Fibroblast of villous mesenchyme (primary cell): Measurements from ENCODE around the gene TSEN15. TPM values are rescaled to one million over a fixed set of nuclear protein-coding genes. Genes with fewer than 3 reads are reported as not detected.
A peak's percentile ranks its signal among the peaks of the same experiment; 100 is the strongest.

ENCODE experiments used
- DNase-seq: peaks from one replicate; pipeline ENCODE4 v3.0.0-alpha.2; 2010; ENCODE audit warnings: low read depth
- H3K4me3 ChIP-seq: 2 replicates; pipeline ENCODE4 v1.5.1; 2011; ENCODE audit warnings: low read depth, mild to moderate bottlenecking, low read length
- total RNA-seq: library from RNA; depleted of rRNA; stranded (reverse); fragments of >200 nt; gene quantifications from 2 replicates; pipeline ENCODE4 v1.2.3, GENCODE V29; 2012
- TF ChIP-seq, protein P1 (sequence below): IDR thresholded peaks from 2 replicates; pipeline ENCODE4 v1.5.1; 2012; ENCODE audit warnings: low read depth, mild to moderate bottlenecking, low read length; ENCODE audit not compliant: insufficient read depth

The TSEN15 gene
- total RNA-seq, 1 donor, result 53.5 TPM

DNA sequence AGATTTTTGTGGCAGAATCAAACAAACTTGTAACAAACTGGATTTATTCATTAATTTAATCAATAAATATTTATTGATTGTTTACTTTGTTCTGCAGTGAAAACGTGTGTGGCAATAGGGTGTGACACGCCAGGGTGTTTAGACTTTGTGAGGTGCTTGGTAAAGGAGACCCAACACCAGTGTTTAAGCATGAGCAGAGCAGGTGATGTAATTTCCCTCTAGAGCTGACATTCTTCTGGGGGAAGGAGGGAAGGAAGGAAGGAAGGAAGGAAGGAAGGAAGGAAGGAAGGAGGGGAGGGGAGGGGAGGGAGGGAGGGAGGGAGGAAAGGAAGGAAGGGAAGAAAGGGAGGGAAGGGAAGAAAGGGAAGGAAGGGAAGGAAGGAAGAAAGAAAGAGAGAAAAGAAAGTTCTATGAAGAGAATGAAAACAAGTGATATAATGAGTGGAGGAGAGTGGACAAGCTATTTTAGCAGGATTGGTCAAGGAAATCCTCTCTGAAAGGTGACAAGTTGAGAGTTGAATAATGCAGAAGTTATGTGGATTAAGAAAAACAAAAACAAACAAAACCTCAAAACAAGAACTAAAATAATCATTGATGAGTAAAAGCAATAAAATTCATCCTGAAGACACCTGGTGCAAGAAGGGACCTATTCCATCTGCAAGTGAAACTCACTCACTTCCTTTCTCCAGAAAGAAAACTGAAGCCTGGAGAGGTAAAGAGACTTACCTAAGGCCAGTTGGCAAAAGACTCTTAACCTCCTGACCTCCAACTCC is 60.8 kb downstream of the TSEN15 start:
- H3K4me3 ChIP-seq, result no peak overlapping the region
- TF ChIP-seq, protein P1, sequence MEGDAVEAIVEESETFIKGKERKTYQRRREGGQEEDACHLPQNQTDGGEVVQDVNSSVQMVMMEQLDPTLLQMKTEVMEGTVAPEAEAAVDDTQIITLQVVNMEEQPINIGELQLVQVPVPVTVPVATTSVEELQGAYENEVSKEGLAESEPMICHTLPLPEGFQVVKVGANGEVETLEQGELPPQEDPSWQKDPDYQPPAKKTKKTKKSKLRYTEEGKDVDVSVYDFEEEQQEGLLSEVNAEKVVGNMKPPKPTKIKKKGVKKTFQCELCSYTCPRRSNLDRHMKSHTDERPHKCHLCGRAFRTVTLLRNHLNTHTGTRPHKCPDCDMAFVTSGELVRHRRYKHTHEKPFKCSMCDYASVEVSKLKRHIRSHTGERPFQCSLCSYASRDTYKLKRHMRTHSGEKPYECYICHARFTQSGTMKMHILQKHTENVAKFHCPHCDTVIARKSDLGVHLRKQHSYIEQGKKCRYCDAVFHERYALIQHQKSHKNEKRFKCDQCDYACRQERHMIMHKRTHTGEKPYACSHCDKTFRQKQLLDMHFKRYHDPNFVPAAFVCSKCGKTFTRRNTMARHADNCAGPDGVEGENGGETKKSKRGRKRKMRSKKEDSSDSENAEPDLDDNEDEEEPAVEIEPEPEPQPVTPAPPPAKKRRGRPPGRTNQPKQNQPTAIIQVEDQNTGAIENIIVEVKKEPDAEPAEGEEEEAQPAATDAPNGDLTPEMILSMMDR, result no peak
- no peak for DNase-seq

- DNase-seq, result peak; percentile 49
- no peak overlapping the region for H3K4me3 ChIP-seq
- TF ChIP-seq, protein P1, result no peak
These were observed 61.7 kb downstream of the TSEN15 start for GRCh38 chr1:184113251-184113650.

DNA sequence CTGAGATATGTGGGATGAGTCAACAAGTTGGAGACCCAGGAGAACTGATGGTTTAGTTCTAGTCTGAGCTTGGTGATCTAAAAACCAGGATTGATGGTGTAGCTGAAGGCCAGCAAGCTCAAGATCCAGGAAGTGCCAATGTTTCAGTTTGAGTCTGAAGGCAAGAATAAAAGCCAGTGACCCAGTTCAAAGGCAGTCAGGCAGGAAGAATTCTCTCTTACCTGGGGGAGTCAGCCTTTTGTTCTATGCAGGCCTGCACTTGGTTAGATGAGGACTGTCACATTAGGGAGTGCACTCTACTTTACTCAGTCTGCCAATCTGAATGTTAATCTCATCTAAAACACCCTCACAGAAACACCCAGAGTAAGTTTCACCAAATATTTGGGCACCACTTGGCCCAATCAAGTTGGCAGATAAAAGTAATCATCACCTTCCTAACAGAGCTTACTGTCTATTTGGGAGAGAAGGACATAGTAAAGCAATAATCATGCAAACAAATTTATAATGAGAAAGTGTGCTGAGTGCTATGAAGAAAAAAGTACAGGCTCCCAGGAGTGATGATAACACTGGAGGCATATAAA is 63.4 kb downstream of the TSEN15 start:
- DNase-seq, result no peak
- TF ChIP-seq, protein P1, result no peak
- no peak overlapping the region for H3K4me3 ChIP-seq

GRCh38 chr1:184116287-184116686 is 64.8 kb downstream of the TSEN15 start:
- TF ChIP-seq, protein P1, result no peak
- no peak overlapping the region for H3K4me3 ChIP-seq
- no peak for DNase-seq

GRCh38 chr1:184118046-184118445 is 66.5 kb downstream of the TSEN15 start:
- peak; percentile 96 for DNase-seq
- H3K4me3 ChIP-seq, result no peak overlapping the region
- TF ChIP-seq, protein P1, result no peak

Other genes with a start within 250 kb of the TSEN15 start
- gene RGL1, start 246.6 kb upstream of the TSEN15 start, total RNA-seq, result 33.2 and 44.1 TPM in 2 replicates
- 0.64 and 0.86 TPM in 2 replicates for gene COLGALT2, start 14.0 kb upstream of the TSEN15 start, total RNA-seq